Activated T-helper 2 cell treated with anti-CD3 and anti-CD28 coated beads, Interferon-gamma antibody, Interleukin-2, Interleukin-4, amounts not matched to agents 10 μg/mL and 5 μg/mL and 100 μg/mL, durations not matched to agents 14 hours and 24 hours and 36 hours (primary cell): ENCODE data around the gene DVL1. TPM values are rescaled to one million over a fixed set of nuclear protein-coding genes. Genes with fewer than 3 reads are reported as not detected.
"Not testable (repeated sequence)": the region's sequence is repeated elsewhere in the genome, so short reads cannot be mapped to it uniquely, and the experiment has no call there.

Experiments used
- DNase-seq: peaks from one replicate; pipeline ENCODE4 v3.0.0; 2021; ENCODE audit warnings: low spot score
- H3K27ac Mint-ChIP-seq: one replicate; pipeline ENCODE4 v1.8.0; 2021; ENCODE audit warnings: mixed read lengths
- H3K27me3 Mint-ChIP-seq: one replicate; pipeline ENCODE4 v1.8.0; 2021; ENCODE audit warnings: low read depth, mixed read lengths
- H3K36me3 Mint-ChIP-seq: one replicate; pipeline ENCODE4 v1.8.0; 2021; ENCODE audit warnings: low read depth, mixed read lengths
- H3K4me1 Mint-ChIP-seq: one replicate; pipeline ENCODE4 v1.8.0; 2021; ENCODE audit warnings: low read depth, mixed read lengths
- H3K4me3 Mint-ChIP-seq: one replicate; pipeline ENCODE4 v1.8.0; 2021; ENCODE audit warnings: low read depth, mild to moderate bottlenecking, moderate library complexity, mixed read lengths
- H3K9me3 Mint-ChIP-seq: one replicate; pipeline ENCODE4 v1.8.0; 2021; ENCODE audit warnings: mixed read lengths
- intact Hi-C: fragments of 100-400 bp; cut with micrococcal nuclease; formaldehyde crosslinking; loops from one replicate; pipeline ENCODE4 v1.15.1; 2023
- total RNA-seq: library from RNA; stranded (reverse); gene quantifications from 2 replicates; pipeline ENCODE4 v1.2.3, GENCODE V29; 2022

Gene DVL1
- total RNA-seq, 1 donor from 2014 or later, result 60.7 TPM

GRCh38 chr1:1370771-1371300 lies 21.6 kb upstream of the DVL1 start:
- no peaks in the 10 kb centered on the region for H3K9me3 Mint-ChIP-seq
- no peaks in the 10 kb centered on the region for H3K27me3 Mint-ChIP-seq
- no peak overlapping the region for H3K27ac Mint-ChIP-seq
- H3K36me3 Mint-ChIP-seq, result peaks cover 15% of the 10 kb centered on the region
- H3K4me1 Mint-ChIP-seq, result peaks cover 9% of the 10 kb centered on the region
- no peak for DNase-seq
- intact Hi-C loops, result loop anchor here (10.0 kb wide), 1 partner anchor 66 kb away; the partner anchor contains the start of genes ACAP3 and PUSL1
- H3K4me3 Mint-ChIP-seq, result no peak overlapping the region

- H3K4me3 Mint-ChIP-seq, H3K27ac Mint-ChIP-seq, H3K9me3 Mint-ChIP-seq, DNase-seq, H3K4me1 Mint-ChIP-seq, H3K27me3 Mint-ChIP-seq: not testable (repeated sequence)
- intact Hi-C loops, result loop anchor here (10.0 kb wide), 1 partner anchor 65 kb away; the partner anchor contains the start of genes ACAP3 and PUSL1
- H3K36me3 Mint-ChIP-seq, result peaks cover 13% of the 10 kb centered on the region
Measured at GRCh38 chr1:1370094-1370493, 20.9 kb upstream of the DVL1 start.

GRCh38 chr1:1367315-1367714 lies 18.1 kb upstream of the DVL1 start:
- Mint-ChIP-seq H3K9me3 (no peaks in the 10 kb centered on the region), H3K27ac (no peak overlapping the region), H3K4me3 (no peak overlapping the region), H3K27me3 (no peaks in the 10 kb centered on the region), H3K36me3 (peaks cover 3% of the 10 kb centered on the region), H3K4me1 (peaks cover 2% of the 10 kb centered on the region)
- intact Hi-C loops, result no loop called here
- no peak for DNase-seq

- Mint-ChIP-seq H3K36me3 (no peaks in the 10 kb centered on the region), H3K4me3 (no peak overlapping the region), H3K27me3 (peaks cover 4% of the 10 kb centered on the region), H3K27ac (no peak overlapping the region), H3K4me1 (no peaks in the 10 kb centered on the region), H3K9me3 (no peaks in the 10 kb centered on the region)
- no peak for DNase-seq
- intact Hi-C loops, result no loop called here
Measured at GRCh38 chr1:1366699-1367066, 17.5 kb upstream of the DVL1 start.

DNA sequence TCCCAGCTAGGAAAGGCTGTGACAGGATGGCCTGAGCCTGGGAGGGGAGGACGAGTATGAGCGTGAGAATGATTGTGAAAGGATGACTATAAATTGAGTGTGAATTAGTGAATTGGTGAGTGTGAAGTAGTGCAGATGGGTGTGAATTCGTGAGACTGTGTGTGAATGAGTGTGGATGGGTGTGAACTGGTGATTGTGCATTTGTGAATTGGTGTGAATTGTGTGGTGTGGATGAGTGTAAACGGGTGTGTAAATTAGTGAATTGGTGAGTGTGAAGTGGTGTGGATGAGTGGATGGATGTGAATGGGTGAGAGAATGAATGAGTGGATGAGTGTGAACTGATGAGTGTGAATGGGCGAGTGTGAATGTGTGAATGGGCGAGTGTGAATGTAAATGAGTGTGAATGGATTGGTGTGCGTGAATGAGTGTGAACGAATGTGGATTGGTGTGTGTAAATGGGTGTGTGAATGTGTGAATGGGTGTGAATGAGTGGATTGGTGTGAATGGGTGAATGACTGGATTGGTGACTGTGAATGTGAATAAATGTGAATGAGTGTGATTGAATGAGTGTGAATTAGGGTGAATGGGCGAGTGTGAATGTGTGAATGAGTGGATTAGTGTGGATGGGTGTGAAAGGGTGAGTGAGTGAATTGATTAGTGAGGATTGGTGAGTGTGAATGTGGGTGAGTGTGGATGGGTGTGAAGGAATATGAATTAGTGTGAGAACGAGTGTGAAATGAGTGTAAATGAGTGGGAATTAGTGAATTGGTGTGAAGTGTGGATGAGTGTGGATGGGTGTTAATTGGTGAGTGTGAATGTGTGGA lies 16.9 kb upstream of the DVL1 start:
- Mint-ChIP-seq H3K27ac (no peak overlapping the region), H3K27me3 (peaks cover 4% of the 10 kb centered on the region), H3K36me3 (no peaks in the 10 kb centered on the region), H3K9me3 (no peaks in the 10 kb centered on the region), H3K4me1 (no peaks in the 10 kb centered on the region), H3K4me3 (no peak overlapping the region)
- intact Hi-C loops, result no loop called here
- no peak for DNase-seq

DNA sequence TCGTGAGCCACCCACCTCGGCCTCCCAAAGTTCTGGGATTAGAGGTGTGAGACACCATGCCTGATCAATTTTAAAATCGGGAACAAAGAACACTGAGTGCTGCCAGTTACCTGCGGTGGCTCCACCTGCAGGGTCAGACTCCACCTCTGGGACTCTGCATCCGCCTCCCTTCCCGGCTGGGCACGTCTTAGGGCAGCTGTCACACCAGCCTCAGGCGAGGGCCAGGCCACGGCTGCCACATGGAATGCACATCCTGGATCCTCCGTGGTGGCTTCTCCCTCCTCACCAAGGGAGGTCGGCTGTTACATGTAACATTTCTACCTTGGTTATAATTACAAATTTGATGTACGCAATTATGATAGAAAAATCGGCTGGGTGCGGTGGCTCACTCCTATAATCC lies 15.0 kb upstream of the DVL1 start:
- H3K4me3 Mint-ChIP-seq, result no peak overlapping the region
- DNase-seq, result no peak
- peaks cover 11% of the 10 kb centered on the region for H3K27me3 Mint-ChIP-seq
- intact Hi-C loops, result no loop called here
- peaks cover 2% of the 10 kb centered on the region for H3K4me1 Mint-ChIP-seq
- no peaks in the 10 kb centered on the region for H3K36me3 Mint-ChIP-seq
- H3K9me3 Mint-ChIP-seq, result no peaks in the 10 kb centered on the region
- H3K27ac Mint-ChIP-seq, result no peak overlapping the region

GRCh38 chr1:1361982-1362423 lies 12.8 kb upstream of the DVL1 start:
- peaks cover 18% of the 10 kb centered on the region for H3K27me3 Mint-ChIP-seq
- intact Hi-C loops, result no loop called here

GRCh38 chr1:1361233-1361981 lies 12.2 kb upstream of the DVL1 start:
- Mint-ChIP-seq H3K27ac (no peak overlapping the region), H3K9me3 (no peaks in the 10 kb centered on the region), H3K36me3 (no peaks in the 10 kb centered on the region), H3K4me1 (peaks cover 6% of the 10 kb centered on the region), H3K4me3 (no peak overlapping the region), H3K27me3 (peaks cover 18% of the 10 kb centered on the region)
- intact Hi-C loops, result no loop called here
- DNase-seq, result no peak

More at GRCh38 chr1:1361982-1362423, 12.8 kb upstream of the DVL1 start:
- no peak for DNase-seq
- Mint-ChIP-seq H3K36me3 (no peaks in the 10 kb centered on the region), H3K9me3 (no peaks in the 10 kb centered on the region), H3K27ac (no peak overlapping the region), H3K4me1 (peaks cover 6% of the 10 kb centered on the region), H3K4me3 (no peak overlapping the region)

DNA sequence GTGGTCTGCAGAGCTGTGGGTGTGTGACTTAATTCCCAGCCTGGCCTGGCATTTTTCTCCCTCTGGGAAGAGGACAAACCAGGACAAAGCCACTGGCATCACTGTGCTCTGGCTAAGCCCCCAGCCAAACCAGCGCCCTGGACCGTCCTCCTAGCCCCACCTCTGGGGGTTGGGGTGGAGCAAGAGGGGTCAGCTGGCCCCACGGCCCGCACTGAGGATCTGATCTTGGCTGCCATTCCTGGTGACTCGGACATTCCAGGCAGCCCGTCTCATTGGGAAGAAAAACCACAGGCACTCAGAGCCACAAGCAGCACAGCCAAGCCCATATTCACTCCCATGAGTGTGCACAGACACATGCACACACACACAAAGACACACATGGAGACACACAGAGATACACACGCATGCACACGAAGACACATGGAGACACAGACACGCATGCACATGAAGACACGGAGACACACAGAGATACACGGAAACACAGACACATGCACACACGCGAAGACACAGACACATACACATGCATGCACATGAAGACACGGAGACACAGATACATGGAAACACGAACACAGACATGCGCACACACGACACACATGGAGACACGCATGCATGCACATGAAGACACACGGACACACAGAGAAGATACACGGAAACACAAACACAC lies 11.4 kb upstream of the DVL1 start:
- Mint-ChIP-seq H3K4me3 (no peak overlapping the region), H3K9me3 (no peaks in the 10 kb centered on the region), H3K4me1 (peaks cover 6% of the 10 kb centered on the region), H3K36me3 (no peaks in the 10 kb centered on the region), H3K27me3 (peaks cover 18% of the 10 kb centered on the region), H3K27ac (no peak overlapping the region)
- no peak for DNase-seq
- intact Hi-C loops, result no loop called here

DNA sequence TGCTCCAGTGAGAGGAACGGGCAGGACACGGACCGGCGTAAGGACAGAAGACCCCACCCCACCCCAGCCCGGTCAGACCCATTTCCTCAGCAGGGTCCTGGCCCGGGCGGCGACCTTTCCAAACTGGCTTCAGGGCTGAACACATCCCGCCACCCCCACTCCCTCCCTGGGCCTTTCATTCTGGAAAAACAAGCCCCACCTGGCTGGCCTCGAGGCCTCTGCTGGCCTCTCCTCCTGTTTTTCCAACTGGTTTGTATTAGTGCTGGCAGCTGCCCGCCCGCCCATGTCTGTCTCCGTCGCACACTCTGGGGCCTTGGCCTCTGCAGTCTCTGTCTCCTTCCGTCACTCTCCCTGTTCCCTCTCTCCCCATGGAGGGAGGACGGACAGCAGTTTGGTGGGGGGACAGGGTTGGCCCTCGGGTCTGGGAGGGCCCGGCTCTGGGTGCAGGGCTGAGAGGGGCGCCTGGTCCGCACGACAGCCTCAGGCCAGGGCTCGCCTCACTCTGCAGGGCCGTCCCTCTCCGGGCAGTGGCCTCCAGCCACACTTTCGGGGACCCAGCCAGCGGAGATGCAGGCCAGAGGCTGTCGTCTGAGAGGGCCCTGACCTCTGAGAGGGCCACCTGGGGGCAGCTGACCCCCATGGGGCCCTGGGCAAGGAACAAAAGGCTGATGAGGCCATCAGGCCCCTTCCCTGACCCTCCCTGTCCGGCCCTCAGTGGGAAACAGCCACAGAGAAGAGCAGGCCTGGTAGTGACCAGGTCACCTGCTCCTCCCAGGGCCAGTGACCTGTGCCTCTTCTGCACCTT lies 10.6 kb upstream of the DVL1 start:
- no peak overlapping the region for H3K4me3 Mint-ChIP-seq
- no peaks in the 10 kb centered on the region for H3K36me3 Mint-ChIP-seq
- no peak for DNase-seq
- H3K4me1 Mint-ChIP-seq, result peaks cover 6% of the 10 kb centered on the region
- intact Hi-C loops, result no loop called here
- no peaks in the 10 kb centered on the region for H3K9me3 Mint-ChIP-seq
- H3K27me3 Mint-ChIP-seq, result peaks cover 18% of the 10 kb centered on the region
- no peak overlapping the region for H3K27ac Mint-ChIP-seq

- Mint-ChIP-seq H3K36me3 (no peaks in the 10 kb centered on the region), H3K27me3 (peaks cover 18% of the 10 kb centered on the region), H3K4me3 (no peak overlapping the region), H3K27ac (no peak overlapping the region), H3K4me1 (peaks cover 6% of the 10 kb centered on the region), H3K9me3 (no peaks in the 10 kb centered on the region)
- no peak for DNase-seq
- intact Hi-C loops, result no loop called here
Measured at GRCh38 chr1:1359308-1359663, 10.1 kb upstream of the DVL1 start.
